GM23338 (cell line): ENCODE data around the gene PRCD.

Experiments used
- CREB1 ChIP-seq: fragments of 250-450 bp; sonication (Bioruptor Pico); IDR thresholded peaks from 2 replicates; pipeline ENCODE4 v1.5.0; 2020; ENCODE audit warnings: low read depth, mild to moderate bottlenecking, moderate library complexity
- EZH2phosphoT487 ChIP-seq: fragments of 200-600 bp; sonication (generic); IDR thresholded peaks from one replicate; pipeline ENCODE4 v1.8.1; 2018; ENCODE audit warnings: antibody characterized with exemption; ENCODE audit not compliant: unreplicated experiment
- POLR2AphosphoS5 ChIP-seq: IDR thresholded peaks from 2 replicates; pipeline ENCODE4 v1.6.1; 2016; ENCODE audit warnings: antibody characterized with exemption, low read depth
- TF ChIP-seq, protein P1 (sequence below), 2 experiments: fragments of 200-600 bp in 1 of 2; sonication (generic) in 1 of 2; conservative IDR thresholded peaks; 2 replicates each; pipeline versions ENCODE4 v1.5.1 to v1.6.1; 2016 to 2017; ENCODE audit warnings: antibody characterized with exemption in 2 of 2, low read depth in 2 of 2, mild to moderate bottlenecking in 2 of 2, moderate library complexity in 1 of 2

DNA sequence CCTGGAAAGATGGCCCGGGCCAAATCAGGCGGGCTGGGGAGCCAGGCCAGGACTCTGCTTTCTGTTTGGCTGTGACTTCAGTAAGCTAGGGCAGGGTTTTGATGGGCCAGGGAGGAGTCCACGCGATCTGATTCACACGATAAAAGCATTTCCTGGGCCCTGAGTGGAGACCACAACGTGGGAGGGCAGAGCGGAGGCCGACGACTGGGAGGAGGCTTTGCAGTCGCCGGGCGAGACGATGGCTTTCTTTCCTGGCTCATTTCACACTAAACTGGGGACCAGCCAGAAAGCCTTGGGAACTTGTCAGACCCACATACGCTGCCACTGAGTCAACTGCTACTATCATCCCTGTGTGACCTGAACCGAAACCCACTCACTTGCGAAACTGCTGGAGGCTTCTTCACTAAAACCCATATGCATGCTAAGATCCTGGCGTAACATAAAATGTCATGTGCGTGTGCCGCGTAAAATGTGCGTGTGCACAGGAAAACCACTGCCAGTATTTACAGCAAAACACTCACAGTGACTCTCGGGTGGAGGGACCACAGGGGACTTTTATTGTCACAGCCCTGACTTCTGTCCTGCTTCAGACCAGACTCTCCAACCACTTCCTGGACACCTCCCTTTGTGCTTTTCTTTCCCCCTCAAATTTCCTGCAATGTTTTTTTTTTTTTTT lies 24.4 kb upstream of the PRCD start:
- TF ChIP-seq, protein P1, sequence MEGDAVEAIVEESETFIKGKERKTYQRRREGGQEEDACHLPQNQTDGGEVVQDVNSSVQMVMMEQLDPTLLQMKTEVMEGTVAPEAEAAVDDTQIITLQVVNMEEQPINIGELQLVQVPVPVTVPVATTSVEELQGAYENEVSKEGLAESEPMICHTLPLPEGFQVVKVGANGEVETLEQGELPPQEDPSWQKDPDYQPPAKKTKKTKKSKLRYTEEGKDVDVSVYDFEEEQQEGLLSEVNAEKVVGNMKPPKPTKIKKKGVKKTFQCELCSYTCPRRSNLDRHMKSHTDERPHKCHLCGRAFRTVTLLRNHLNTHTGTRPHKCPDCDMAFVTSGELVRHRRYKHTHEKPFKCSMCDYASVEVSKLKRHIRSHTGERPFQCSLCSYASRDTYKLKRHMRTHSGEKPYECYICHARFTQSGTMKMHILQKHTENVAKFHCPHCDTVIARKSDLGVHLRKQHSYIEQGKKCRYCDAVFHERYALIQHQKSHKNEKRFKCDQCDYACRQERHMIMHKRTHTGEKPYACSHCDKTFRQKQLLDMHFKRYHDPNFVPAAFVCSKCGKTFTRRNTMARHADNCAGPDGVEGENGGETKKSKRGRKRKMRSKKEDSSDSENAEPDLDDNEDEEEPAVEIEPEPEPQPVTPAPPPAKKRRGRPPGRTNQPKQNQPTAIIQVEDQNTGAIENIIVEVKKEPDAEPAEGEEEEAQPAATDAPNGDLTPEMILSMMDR (conservative IDR thresholded peaks at IDR 0.05; ENCODE audit: low read depth in 2 of 2): no peak
- no peak for TF ChIP-seq POLR2AphosphoS5
- no peak for TF ChIP-seq EZH2phosphoT487
- no peak for TF ChIP-seq CREB1 (CRISPR knock-in tag)
